Panc1 (cell line): ENCODE results near the gene HNRNPU. TPM values are rescaled to one million over a fixed set of nuclear protein-coding genes. Genes with fewer than 3 reads are reported as not detected.

Source experiments
- ATAC-seq: fragments of 200-7000 bp; cut with Tn5 transposase; 2 replicates; pipeline ENCODE4 v1.9.1; 2020; ENCODE audit warnings: mild to moderate bottlenecking, moderate library complexity
- BruUV-seq: library from RNA; stranded (reverse); fragments of 400-500 nt; replicated peaks from 2 replicates; lab custom pipeline; 2021; lab: Mats Ljungman, UMichigan
- CTCF ChIA-PET: fragments of 300-600 bp; sonication (Branson Sonifier 250); formaldehyde crosslinking; loops from one replicate; lab custom pipeline; 2022; ENCODE audit warnings: antibody characterized with exemption; lab: Charles Lee
- POLR2A ChIA-PET: fragments of 300-600 bp; sonication (Branson Sonifier 250); formaldehyde crosslinking; loops from one replicate; lab custom pipeline; 2022; ENCODE audit warnings: antibody characterized with exemption; lab: Charles Lee
- DNase-seq: peaks from one replicate; pipeline ENCODE4 v3.0.0-alpha.2; 2010; ENCODE audit warnings: low read depth, low spot score
- H3K27ac ChIP-seq: 2 replicates; pipeline ENCODE4 v1.5.1; 2011; ENCODE audit warnings: mild to moderate bottlenecking, low read length, inconsistent platforms
- H3K27me3 ChIP-seq: fragments of 200-500 bp; sonication (Bioruptor generic); 2 replicates; pipeline ENCODE4 v1.6.0; 2014; ENCODE audit warnings: low read length, inconsistent platforms; ENCODE audit not compliant: control insufficient read depth, insufficient read depth
- H3K36me3 ChIP-seq: fragments of 200-500 bp; sonication (Bioruptor generic); 2 replicates; pipeline ENCODE4 v1.5.1; 2014; ENCODE audit warnings: inconsistent platforms, mild to moderate bottlenecking, low read length, moderate library complexity; ENCODE audit not compliant: control insufficient read depth, insufficient read depth
- H3K4me1 ChIP-seq: 2 replicates; pipeline ENCODE4 v1.5.1; 2011; ENCODE audit warnings: inconsistent platforms, mild to moderate bottlenecking, low read length, moderate library complexity; ENCODE audit not compliant: control insufficient read depth, insufficient read depth
- H3K4me3 ChIP-seq, 2 experiments: 2 replicates each; pipeline ENCODE4 v1.5.1; 2011 to 2012; ENCODE audit warnings: low read depth in 2 of 2, low read length in 2 of 2, mild to moderate bottlenecking in 2 of 2, inconsistent platforms in 1 of 2, moderate library complexity in 1 of 2
- H3K9me3 ChIP-seq: fragments of 200-500 bp; sonication (Bioruptor generic); 2 replicates; pipeline ENCODE4 v1.5.1; 2014; ENCODE audit warnings: low read depth, mild to moderate bottlenecking, inconsistent platforms, low read length, moderate library complexity; ENCODE audit not compliant: control insufficient read depth, insufficient read depth
- CTCF ChIP-seq: fragments of 450-650 bp; IDR thresholded peaks from 2 replicates; pipeline ENCODE4 v1.5.1; 2017; ENCODE audit warnings: mild to moderate bottlenecking
- POLR2AphosphoS5 ChIP-seq: IDR thresholded peaks from 2 replicates; pipeline ENCODE4 v1.6.1; 2012; ENCODE audit warnings: mild to moderate bottlenecking, low read depth, low read length, moderate library complexity
- REST ChIP-seq, 2 experiments: IDR thresholded peaks; 2 replicates each; pipeline ENCODE4 v1.6.1; 2011 to 2012; ENCODE audit warnings: low read depth in 2 of 2, control low read depth in 1 of 2, low read length in 1 of 2, mild to moderate bottlenecking in 1 of 2, moderate library complexity in 1 of 2; ENCODE audit not compliant: insufficient read depth in 1 of 2
- SIN3A ChIP-seq: IDR thresholded peaks from 2 replicates; pipeline ENCODE4 v1.6.1; 2012; ENCODE audit warnings: low read depth, mild to moderate bottlenecking, low read length, moderate library complexity, borderline replicate concordance; ENCODE audit not compliant: insufficient read depth
- TCF7L2 ChIP-seq: IDR thresholded peaks from 2 replicates; pipeline ENCODE4 v1.6.1; 2011; ENCODE audit warnings: mild to moderate bottlenecking, low read depth, low read length, inconsistent platforms
- in situ Hi-C: cut with HindIII; loops from 2 replicates; pipeline ENCODE4 v1.10.0; 2016; ENCODE audit warnings: low sequenced_read_pairs, low pct_unique_long_range_greater_than_20kb
- intact Hi-C: fragments of 100-400 bp; cut with micrococcal nuclease; formaldehyde crosslinking; loops from one replicate; pipeline ENCODE4 v1.10.0; 2022; ENCODE audit not compliant: unreplicated experiment
- total RNA-seq: library from RNA; stranded (reverse); gene quantifications from one replicate; pipeline ENCODE4 v1.2.1, GENCODE V29; 2021; ENCODE audit not compliant: unreplicated experiment

Gene HNRNPU
- total RNA-seq, 1 experiment from 2014 or later, result 361 TPM

GRCh38 chr1:244897476-244898254 lies 33.3 kb upstream of the HNRNPU start:
- H3K4me1 ChIP-seq, result no peaks in the 10 kb centered on the region
- CTCF ChIA-PET, result no interaction called here

GRCh38 chr1:244896550-244896949 lies 32.2 kb upstream of the HNRNPU start:
- CTCF ChIA-PET, result no interaction called here
- no peak for DNase-seq
- TF ChIP-seq POLR2AphosphoS5 (no peak), TCF7L2 (no peak), SIN3A (no peak), REST (IDR thresholded peaks at IDR 0.05; ENCODE audit: insufficient read depth in 1 of 2, low read depth in 2 of 2, low read length in 1 of 2) (no peak), CTCF (no peak)

More at GRCh38 chr1:244897476-244898254, 33.3 kb upstream of the HNRNPU start:
- POLR2A ChIA-PET, result no interaction called here
- no peak for DNase-seq
- TF ChIP-seq TCF7L2, result no peak
- TF ChIP-seq REST (IDR thresholded peaks at IDR 0.05; ENCODE audit: insufficient read depth in 1 of 2, low read depth in 2 of 2, low read length in 1 of 2), result no peak
- no peak for TF ChIP-seq SIN3A
- TF ChIP-seq CTCF, result no peak
- no peak for TF ChIP-seq POLR2AphosphoS5
- Histone ChIP-seq H3K27me3 (no peaks in the 10 kb centered on the region), H3K9me3 (no peaks in the 10 kb centered on the region), H3K27ac (no peak overlapping the region), H3K4me3 (no peak overlapping the region), H3K36me3 (no peaks in the 10 kb centered on the region)
- ATAC-seq, result no peak
- no TSS peak for BruUV-seq
- in situ Hi-C loops, result no loop called here
- intact Hi-C loops, result no loop called here

More at GRCh38 chr1:244896550-244896949, 32.2 kb upstream of the HNRNPU start:
- no peaks in the 10 kb centered on the region for H3K9me3 ChIP-seq
- intact Hi-C loops, result no loop called here
- in situ Hi-C loops, result no loop called here
- no peaks in the 10 kb centered on the region for H3K36me3 ChIP-seq
- H3K4me3 ChIP-seq, result no peak overlapping the region
- no TSS peak for BruUV-seq
- H3K27ac ChIP-seq, result no peak overlapping the region
- ATAC-seq, result no peak
- no peaks in the 10 kb centered on the region for H3K27me3 ChIP-seq
- POLR2A ChIA-PET, result no interaction called here
- H3K4me1 ChIP-seq, result no peaks in the 10 kb centered on the region
